Panc1 (cell line): ENCODE data around the gene CCL22.

Experiments
- CTCF ChIP-seq: fragments of 450-650 bp; IDR thresholded peaks from 2 replicates; pipeline ENCODE4 v1.5.1; 2017; ENCODE audit warnings: mild to moderate bottlenecking
- POLR2AphosphoS5 ChIP-seq: IDR thresholded peaks from 2 replicates; pipeline ENCODE4 v1.6.1; 2012; ENCODE audit warnings: mild to moderate bottlenecking, low read depth, low read length, moderate library complexity

DNA sequence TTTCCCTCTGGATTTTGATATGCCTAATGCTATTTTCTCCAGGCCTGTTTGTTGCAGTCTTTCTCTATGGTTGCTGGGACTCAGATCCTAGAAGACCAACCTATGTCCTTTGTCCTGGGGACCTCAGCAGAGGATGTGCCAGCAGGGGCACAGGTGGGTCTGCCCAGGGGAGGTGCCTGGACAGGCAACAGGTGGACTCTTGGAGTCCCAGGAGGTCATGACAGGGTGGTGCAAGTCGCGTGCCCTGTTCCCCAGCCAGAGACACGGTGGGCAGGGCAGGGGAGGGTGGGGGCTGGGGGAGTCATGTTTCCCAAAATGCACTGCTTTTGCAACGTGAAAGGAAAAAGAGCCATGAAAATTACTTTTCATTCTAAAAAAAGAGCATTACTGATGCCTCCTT is 47.8 kb upstream of the CCL22 start:
- TF ChIP-seq POLR2AphosphoS5 (no peak), CTCF (no peak)
